ENCODE data around the gene GATB.
"Not testable (repeated sequence)": the region's sequence is repeated elsewhere in the genome, so short reads cannot be mapped to it uniquely, and the experiment has no call there.

GATB gene

DNA sequence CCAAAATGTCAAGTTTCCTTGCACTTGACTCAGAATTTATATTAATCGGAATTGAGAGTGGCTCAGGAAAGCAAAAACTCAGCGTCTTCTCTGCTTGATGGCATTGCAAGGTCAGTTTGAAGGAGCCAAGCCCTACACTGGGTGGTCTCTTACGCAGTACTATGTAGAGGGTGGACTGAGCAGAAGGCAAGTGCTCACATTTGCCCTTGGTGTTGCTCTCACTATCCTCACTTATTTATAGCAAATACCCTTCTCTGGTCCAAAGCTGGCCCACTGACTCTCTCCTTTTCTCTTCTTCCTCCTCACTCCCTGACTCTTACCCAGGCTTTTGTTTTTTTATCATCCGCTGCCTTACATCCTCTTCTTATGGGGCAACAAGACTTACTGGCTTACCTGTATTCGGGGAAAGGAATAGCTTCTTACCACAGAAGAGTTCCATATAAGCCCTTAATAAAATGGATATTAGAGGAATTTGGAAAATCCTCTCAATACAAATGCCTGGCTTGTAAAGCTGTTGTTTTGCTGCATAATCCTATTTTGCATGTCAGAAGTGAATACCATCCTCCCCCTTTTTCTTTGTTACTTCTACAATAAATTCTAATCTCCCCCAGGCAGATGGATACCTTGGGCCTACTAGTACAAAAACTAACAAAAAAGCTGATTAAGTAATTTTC is 24.8 kb upstream of the GATB start:
- no peak for DNase-seq

DNA sequence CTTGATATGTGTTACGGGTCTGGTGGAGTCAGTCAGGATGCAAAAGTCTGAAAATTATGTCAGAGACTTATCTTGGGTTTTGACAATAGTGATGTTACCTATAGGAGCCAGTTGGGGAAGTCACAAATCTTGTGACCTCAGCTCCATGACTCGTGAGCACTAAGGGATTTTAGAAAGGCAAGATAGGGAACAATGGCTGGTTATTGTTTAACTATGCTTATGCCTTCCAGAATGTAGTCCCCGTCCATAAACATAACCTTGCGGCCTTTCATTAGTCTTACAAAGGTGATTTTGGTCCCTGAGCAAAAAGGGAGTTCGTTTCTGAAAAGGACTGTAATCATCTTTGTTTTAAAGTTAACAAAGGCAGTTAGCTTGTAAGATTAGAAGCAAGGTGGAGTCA is 23.9 kb upstream of the GATB start:
- no peak for DNase-seq

DNA sequence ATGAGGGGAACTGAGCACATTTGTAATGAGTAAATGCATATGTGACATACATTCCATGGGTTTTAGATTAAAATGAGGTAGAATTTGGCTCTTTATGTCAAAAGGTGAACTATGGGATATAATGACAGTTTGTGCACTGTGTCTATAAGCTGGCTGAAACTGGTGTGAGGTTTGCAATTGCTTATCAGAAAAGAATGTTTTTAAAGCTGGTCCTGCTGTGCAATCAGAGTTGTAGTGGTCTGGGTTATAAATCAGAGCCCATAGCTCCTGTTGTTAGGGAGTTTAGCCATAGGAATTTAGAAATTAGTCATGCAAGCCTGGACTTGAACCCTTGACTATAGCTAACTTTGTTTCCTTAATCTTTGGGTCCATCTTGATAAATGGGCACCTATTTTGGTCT is 23.1 kb upstream of the GATB start:
- no peak for DNase-seq

DNA sequence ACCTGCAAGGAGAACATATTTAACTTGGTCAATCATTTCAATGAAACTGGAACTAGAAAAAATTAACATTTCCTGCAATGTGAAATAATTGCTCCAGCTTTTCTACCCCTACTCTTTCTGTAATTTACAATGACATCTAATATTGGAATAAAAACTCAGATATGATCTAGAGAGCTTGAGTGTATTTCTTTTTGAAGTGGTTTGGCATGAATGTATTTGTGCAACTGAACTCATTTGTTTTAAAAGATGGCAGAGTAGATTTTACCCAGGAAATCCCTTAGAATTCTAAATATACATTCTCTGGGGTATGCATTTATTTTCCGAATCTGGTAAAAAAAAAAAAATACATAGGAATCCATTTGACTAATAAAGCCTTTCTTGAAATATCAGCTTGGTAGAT is 21.5 kb upstream of the GATB start:
- no peak for DNase-seq

DNA sequence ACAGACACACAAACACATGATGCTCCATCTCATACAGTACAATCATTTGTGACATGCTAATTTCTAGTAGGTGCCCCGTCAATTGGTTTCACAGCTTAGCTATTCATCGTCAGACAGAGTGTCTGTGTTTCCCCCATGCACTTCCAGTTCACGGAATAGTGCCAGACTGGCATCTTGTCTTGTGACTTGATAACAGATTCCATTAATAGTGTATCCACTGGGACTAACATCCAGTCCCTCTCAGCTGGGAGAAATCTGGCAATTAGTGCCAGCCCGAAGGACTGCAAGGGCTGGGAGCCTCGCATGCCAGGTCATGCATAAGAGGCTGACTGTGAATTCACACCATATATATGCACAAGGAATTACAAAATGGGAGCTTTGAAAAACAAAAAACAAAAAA is 20.2 kb upstream of the GATB start:
- peak in 20 of 51 donors; percentile 1 to 33 (median 7) for DNase-seq

DNA sequence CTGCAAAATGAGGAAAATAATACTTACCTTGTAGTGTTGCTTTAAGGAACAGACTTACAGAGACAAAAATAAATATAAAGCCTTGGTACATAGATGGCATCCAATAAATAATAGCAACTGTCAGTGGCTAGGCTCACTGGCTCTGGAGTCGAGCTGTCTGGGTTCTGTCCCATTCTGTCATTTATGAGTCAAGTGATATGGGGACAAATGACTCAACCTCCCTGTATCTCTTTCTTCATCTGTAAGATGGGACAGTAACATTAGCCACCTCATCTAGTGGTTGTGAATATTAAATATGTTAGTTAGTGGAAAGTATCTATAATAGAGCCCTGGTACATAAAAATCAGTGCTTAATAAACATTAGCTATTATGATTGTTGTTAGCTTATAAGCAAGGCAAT is 16.7 kb upstream of the GATB start:
- no peak for DNase-seq

DNA sequence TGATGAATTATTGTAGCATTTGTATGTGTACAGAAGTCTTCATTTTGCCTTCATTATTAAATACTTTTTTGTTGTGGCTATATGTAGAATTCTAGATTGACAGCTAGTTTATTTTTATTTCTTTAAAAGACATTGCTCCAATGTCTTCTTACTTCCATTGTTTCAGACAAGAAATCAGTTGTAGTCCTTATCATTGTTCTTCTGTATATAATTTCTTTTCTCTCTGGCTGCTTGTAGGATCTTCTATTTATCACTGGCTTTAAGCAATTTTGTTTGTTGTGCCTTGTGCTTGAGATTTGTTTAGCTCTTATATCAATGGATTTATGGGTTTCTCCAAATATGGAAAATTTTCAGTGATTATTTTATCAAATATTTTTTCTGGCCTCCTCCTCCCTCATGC is 13.5 kb upstream of the GATB start:
- DNase-seq = no peak

DNA sequence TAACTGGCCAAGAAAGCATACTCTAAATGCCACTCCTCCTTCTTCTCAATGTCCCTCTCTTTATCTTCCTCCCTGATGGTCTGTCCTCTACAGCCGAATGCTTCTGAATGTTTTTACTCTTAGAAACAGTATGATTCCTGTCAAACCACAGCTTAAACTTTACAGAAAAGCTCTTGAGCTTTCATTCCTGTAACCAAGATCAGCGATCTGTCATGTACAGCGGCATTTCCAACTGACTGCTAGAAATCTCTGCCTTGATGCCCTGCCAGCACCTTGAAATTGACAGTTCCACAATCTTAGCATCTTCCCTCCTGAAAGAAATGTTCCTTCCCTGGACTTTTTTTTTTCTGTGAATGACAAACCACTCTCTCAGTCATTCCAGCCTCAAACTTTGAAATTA is 11.5 kb upstream of the GATB start:
- no peak for DNase-seq

DNA sequence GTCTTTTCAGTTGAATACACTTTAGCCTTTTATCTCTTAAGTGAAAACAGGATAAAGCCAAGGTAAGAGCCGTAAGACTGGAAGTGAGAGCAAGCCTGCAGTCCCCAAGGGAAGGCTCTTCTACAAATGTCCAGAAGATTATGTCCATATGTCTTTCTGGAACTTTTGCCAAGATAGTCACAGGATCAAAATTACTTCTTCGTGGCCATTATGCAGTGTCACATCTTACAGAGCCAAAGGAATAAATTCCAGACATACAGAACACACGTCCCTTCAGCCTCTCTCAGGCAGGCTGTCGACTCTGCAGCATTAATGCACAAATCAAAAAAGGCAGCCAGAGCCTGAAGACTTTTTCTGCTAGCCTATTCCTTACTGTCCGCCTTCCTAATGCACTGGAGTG is 10.9 kb upstream of the GATB start:
- no peak for DNase-seq

DNA sequence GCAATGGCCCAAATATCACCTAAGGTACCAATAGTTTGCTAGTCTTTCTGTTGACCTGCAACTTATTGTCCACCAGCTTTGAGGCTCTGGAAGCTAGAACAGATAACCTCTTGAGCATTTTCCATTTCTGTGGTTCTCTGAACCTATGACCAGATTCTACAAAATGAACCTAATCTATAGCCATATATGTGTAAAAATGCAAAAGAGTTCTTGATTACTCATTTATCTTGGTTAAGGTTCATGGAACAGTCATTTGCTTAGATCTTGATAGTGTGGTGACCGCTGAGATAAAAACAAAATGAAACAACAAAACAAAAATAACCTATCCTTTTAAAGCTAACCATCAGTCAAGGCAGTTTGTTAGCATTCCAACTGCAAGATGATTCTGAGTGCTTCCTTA is 9.3 kb upstream of the GATB start:
- DNase-seq = no peak

DNA sequence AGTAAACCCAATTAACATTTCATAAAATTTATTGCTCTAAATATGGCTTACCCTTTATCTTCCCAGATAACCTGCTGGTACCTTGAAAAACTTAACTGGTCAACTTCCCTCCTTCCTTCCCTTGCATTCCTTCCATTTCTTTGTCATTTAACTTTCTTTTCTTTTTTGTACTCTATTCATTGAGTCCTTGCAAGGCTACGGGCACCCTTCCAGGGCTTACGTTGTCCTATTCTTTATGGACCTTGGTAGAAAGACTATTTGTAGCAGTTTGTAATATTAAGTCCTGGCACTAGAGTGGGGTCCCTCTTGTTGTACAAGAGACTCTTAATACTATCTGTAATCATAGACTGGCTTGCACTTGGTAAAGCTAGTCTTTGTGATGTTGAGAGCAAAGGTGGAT is 8.0 kb upstream of the GATB start:
- no peak for DNase-seq

DNA sequence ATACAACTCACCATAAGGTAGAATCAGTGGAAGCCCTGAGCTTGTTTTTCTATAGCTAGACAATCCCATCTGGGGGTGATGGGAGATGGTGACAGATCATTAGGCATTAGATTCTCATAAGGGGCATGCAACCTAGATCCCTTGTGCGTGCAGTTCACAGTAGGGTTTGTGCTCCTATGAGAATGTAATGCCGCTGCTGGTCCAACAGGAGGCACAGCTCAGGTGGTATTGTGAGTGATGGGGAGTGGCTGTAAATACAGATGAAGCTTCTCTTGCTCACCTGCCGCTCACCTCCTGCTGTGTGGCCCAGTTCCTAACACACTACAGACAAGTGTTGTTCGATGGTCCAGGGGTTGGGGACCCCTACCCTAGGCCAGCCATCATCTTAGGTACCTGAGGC is 5.9 kb upstream of the GATB start:
- DNase-seq = no peak

DNA sequence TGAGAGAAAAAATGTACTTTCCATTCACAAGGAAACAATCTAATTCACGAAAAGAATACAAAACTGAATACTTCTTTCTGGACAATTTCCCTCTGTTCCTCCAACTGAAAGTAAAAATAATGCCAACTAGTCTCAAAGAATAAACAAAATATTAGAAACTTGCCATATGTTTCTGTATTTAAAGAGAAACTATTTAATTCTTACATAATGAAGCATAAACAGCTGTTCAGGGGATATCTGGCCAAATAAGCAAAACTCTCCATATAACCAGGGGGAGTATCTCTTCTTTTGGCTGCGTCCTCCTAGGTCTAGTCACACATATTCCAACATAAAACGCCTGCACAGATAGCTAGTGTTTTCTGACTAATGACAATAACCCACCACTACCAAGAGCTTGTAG is 805 bp downstream of the GATB start:
- peak in 1 of 51 donors; percentile 32 for DNase-seq

DNA sequence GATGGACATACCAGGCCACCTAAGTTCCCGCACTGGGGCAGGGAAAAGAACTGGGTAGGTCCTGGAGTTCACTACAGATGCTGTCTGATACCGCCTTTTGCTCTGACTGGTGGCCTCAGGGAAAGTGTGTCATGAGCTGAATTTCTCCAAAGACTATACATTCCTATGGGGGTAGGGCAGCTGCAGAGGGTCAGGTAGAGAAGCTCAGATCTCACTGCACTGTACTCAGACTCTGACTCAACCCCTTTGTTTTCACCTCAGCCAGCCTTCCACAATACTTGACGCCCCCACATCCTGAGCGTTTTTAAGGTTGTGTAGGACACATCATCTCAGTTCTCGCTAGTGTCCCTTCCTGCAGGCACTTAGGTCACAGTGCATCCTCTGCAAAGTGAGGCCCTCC is 7.8 kb downstream of the GATB start:
- DNase-seq = no peak

DNA sequence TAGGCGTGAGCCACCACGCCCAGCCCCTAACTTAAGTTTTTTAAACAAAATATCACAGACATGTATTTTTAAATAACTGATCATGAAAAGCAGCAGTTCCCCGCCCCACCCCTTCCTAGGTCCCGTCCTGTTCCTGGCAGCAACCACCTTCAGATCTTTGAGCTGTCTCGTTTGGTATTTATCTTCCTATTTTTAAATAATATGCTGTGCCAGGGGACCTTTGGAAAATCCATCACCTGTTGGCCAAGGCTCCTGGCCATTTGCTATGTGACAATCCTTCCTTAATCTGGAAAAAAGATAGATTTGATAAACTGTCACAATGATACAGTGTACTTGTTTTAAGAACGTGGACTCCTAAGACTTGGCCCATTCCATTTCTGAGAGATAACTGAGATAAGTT is 10.7 kb downstream of the GATB start:
- DNase-seq = no peak

DNA sequence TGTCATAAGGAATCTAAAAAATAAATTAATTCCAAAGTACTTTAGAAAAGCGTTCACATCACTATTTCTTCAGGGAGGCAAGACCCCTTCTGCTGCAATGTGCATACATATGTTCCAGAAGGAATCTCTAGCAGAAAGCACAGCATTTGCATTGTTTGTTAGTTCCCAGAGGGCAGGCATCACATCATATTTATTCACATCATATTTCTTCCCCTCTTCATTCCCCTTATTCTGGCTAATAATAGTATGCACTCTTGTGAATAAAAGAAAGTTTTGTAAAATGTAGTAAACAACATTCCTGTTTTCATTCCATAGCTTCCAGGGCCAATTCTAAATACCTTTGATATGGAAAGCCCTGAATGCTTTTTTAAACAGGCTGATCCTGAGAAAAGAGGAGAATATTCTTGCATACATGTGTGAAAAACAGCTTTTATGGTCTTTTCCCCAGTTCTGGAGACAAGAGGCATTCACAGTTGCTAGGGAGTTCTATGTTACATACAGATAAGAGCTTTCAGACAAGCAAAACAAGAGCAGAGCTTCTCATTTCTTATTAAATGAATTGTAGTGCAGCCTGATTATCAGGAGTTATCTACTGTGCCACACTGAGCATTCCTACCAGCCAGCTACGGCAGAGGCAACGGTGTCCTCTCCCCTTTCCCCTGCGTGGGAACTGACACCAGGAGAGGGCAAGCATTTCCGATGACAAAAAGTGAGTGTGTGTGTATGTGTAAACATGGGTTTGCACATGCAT is 15.2 kb downstream of the GATB start:
- DNase-seq = peak in 1 of 51 donors; percentile 11

DNA sequence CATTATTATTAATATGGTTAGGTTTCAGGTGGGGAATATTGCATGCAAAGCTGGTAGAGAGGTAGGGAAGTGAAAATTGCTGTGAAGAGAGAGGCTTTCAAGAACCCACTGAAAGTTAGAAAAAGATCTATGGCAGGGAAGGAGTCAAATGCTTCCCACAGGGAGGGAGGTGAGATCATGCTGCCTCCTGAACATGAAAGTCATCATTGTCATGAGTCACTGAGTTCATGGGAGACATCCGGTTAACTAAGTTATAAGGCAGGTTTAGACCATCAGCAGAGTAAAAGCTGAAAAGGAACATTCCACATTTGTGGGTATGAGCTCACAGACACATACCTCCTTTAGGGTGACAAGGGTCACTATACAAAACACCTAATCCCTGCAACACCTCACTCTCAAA is 16.2 kb downstream of the GATB start:
- DNase-seq = peak in 1 of 51 donors; percentile 17

DNA sequence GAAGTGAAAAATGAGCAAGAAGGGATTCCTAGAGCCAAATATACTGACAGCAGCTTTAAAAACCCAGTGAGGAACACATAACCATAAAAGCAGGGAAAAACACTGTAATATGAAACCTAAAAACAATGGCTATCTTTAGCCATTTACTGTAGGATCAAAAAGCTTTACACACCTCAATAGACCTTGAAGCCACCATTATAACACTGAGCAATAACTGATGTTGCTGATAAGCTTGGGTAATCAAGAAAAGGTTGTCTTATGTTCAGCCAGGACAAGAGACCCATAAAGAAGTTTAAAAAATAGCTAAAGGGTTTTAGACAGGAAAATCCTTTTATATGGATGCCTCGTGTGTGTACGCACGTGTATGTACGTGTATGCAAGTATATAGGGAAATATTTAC is 16.9 kb downstream of the GATB start:
- no peak for DNase-seq

DNA sequence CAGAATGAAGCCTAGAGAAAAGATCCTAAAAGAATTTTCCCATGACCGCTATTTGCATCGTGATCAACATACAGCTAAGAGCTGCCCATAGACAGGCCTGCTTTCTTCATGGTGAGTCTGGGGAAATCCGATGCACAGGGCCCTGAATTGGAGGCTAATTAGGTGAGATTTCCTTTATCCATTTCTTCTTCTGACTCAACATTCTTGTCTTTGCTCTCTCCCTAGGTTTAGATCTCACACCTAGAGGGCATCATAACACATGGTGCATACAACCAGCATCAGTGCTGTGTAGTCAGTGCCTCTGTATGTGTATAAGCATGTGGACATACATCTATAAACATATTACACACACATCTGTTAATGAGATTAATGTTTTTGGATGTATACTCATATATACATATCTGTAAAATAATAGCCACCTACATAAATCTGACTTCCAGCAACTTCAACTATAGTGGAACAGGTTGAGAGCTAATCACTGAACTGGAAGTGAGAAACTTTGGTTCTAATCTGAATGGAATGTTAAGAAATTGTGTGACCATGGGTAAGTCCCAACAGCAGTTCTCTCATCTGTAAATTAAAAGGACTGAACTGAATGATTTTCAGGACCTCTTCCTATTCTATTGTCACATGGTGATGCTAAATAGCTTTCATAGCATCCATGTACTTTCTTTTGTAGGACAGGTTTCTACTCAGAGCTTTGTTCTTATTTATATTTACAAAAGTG is 17.5 kb downstream of the GATB start:
- no peak for DNase-seq

DNA sequence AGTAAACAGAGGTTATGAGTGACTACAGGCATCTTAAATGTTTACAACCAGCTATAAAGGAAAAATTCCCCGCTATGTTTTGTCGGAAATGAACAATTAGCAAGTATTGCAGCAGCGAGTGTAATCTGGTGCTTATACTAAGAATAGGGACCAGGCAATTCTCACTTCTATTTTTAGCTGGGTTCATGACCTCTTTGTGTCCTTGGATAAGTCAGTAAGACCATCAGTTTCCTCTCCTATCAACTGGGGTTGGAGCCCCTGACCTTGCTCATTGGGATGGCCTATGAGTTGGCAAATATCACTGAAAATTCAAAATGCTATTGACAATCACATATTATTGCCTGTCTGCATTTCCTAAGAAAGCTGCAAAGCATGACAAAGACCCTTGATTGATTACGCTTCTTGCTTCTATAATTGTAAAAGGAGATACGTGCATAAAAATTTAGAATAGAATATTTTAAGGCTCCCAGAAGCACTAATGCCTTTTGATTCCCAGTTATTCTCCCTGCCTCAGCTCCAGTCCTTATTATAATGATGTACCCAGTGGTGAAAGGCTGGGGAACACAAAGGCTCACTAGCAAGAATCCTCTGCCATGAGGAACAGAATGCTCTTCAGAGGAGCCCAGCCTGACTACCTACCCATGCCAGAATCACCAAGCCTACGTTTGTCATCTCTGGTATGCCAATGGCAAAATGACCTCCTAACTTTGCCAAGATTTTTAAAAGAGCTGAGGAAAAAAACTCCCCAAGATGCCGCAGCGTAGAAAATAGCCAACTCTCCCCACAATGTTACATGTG is 21.9 kb downstream of the GATB start:
- no peak for DNase-seq

DNA sequence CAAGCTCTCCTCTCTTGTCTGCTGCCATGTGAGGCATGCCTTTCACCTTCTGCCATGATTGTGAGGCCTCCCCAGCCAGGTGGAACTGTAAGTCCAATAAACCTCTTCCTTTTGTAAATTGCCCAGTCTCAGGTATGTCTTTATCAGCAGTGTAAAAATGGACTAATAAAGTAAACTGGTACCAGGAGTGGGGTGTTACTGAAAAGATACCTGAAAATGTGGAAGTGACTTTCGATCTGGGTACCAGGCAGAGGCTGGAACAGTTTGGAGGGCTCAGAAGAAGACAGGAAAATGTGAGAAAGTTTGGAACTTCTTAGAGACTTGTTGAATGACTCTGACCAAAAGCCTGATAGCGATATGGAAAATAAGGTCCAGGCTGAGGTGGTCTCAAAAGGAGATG is 24.0 kb downstream of the GATB start:
- not testable (repeated sequence) for DNase-seq

DNA sequence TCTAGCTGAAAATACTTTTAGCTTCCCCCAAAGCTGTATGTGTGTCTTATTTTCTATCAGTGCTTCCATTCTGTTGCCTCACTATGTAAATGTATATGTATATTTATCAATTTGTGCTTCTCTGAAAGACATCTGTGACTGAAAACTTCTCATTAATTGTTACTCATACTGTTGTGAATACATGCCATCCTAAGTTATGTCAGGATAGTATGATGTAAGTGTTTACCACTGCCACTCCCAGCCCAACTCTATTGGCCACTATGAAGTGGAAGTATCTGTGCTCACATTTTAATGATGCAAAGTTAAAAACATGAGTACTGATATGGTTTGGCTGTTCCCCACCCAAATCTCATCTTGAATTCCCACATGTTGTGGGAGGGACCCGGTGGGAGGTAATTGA is 24.4 kb downstream of the GATB start:
- no peak for DNase-seq

Measured in hypothalamus (tissue), 51 donors.